Stimulated activated CD8-positive, alpha-beta memory T cell treated with anti-CD3 and anti-CD28 coated beads, Interleukin-4, amount 100 ng/mL, for 1 hour (primary cell): ENCODE data around the gene SESN1.

Source experiments
- DNase-seq, 2 donors: peaks; one replicate each; pipeline ENCODE4 v3.0.0-alpha.2; 2020; ENCODE audit warnings: low read depth in 2 of 2, low spot score in 1 of 2

The SESN1 gene

GRCh38 chr6:109062216-109062615 lies 32.4 kb downstream of the SESN1 start:
- DNase-seq = no peak

GRCh38 chr6:109060571-109060970 lies 34.1 kb downstream of the SESN1 start:
- DNase-seq = no peak

GRCh38 chr6:109059571-109060021 lies 35.0 kb downstream of the SESN1 start:
- DNase-seq = no peak

GRCh38 chr6:109059153-109059552 lies 35.5 kb downstream of the SESN1 start:
- no peak for DNase-seq

GRCh38 chr6:109058620-109059019 lies 36.0 kb downstream of the SESN1 start:
- no peak for DNase-seq

GRCh38 chr6:109056661-109057060 lies 38.0 kb downstream of the SESN1 start:
- DNase-seq = no peak

- no peak for DNase-seq
Measured at GRCh38 chr6:109055771-109056235, 38.8 kb downstream of the SESN1 start.

GRCh38 chr6:109053336-109053735 lies 41.3 kb downstream of the SESN1 start:
- DNase-seq = no peak

GRCh38 chr6:109052852-109053251 lies 41.8 kb downstream of the SESN1 start:
- no peak for DNase-seq

GRCh38 chr6:109052018-109052651 lies 42.5 kb downstream of the SESN1 start:
- no peak for DNase-seq

- no peak for DNase-seq
Measured at GRCh38 chr6:109051301-109052017, 43.2 kb downstream of the SESN1 start.

GRCh38 chr6:109050447-109051102 lies 44.1 kb downstream of the SESN1 start:
- DNase-seq = no peak

- no peak for DNase-seq
Measured at GRCh38 chr6:109050012-109050411, 44.6 kb downstream of the SESN1 start.

GRCh38 chr6:109048670-109049415 lies 45.8 kb downstream of the SESN1 start:
- no peak for DNase-seq

- DNase-seq = no peak
Measured at GRCh38 chr6:109048176-109048575, 46.5 kb downstream of the SESN1 start.

GRCh38 chr6:109045493-109045892 lies 49.2 kb downstream of the SESN1 start:
- DNase-seq = no peak

GRCh38 chr6:109039795-109040194 lies 54.9 kb downstream of the SESN1 start:
- no peak for DNase-seq

- no peak for DNase-seq
Measured at GRCh38 chr6:109038837-109039398, 55.7 kb downstream of the SESN1 start.

GRCh38 chr6:109036574-109037294 lies 57.9 kb downstream of the SESN1 start:
- DNase-seq = no peak

- DNase-seq = no peak
Measured at GRCh38 chr6:109034526-109034925, 60.1 kb downstream of the SESN1 start.
